Activated CD8-positive, alpha-beta memory T cell treated with anti-CD3 and anti-CD28 coated beads, Interleukin-2, amount 50 U/mL, for 4 hours (primary cell): ENCODE data around the gene P3H4.
"Not testable (repeated sequence)": the region's sequence is repeated elsewhere in the genome, so short reads cannot be mapped to it uniquely, and the experiment has no call there.

Experiments used
- DNase-seq: peaks from one replicate; pipeline ENCODE4 v3.0.0-alpha.2; 2020

The P3H4 gene

DNA sequence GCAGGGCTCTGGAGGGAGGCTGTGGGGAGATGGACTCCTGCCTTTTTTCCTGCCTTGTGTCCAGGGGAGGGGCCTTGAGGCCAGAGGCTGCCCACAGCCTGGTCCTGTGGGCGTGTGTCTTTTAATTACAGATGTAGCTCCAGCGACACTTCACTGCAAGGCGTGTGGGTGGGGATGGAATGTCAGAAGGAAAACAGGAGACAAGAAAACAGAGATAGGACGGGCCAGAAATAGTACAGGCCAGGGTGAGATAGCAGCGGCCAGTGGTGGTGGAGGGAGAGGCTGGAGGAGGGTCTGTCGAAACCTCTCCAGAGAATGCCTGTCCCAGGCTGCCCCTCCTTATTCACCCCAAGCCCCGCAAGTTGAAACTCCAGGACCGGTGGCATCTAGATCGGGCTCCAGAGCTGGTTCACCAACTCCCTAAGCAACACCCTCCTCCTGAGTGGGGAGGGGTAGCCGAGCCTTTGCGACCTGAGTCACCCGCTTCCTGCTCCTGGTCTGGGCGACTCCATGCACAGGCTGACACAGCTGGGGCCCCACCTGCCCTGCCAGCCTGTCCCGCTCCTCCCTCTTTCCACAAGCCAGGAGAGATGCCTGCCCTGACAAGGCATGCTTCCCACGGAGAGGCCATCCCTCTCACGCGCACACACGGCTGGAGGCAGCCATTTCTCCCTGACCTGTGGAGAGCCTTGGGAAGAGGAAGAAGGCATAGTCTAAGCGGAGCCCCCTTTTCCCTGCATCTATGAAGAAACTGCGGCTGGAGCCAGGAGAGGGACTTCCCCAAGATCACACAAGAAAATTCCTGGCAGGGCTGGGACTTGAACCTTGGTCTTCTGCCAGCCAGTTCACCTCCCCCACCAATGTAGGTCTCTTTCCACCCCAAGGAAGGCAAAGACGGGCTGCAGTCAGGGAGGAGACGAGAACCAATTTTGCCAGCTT lies 18.6 kb downstream of the P3H4 start:
- no peak for DNase-seq

- DNase-seq, result no peak
Observed at GRCh38 chr17:41787021-41787418, 24.7 kb downstream of the P3H4 start.

DNA sequence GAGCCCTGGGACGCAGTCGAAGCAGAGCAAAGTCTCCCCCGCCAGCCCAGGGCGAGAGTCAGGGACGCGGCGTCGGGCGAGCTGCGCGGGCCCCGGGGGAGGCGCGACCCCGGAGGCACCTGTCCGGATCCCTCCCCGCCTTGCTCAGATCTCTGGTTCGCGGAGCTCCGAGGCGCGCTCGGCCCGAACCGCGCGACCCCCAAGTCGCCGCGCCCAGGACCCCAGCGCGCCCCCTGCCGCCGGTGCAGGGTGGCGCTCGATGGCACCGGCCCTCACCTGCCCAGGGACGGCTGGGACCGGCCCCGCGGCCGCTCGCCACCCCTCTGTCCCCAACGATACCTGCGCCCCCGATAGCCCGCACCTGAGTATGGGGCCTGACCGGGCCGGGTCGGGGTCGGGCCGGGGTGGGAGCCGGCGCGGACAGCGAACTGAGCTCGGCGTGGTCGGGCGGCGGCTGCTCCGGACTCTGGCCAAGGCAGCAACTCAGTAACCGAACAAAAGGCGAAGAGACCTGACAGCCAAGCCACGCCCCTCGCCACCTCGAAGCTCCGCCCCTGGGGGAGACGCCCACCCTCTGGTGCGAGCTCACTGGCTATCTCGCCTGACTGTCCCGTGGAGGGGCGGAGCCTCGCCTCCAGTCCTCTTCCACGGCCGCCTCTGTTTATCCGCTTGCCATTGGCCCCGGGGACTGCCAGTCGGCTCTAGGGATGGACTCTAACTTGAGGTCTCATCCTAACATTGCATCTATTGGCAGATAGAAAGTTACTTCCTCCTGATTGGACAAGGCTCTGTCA lies 25.3 kb downstream of the P3H4 start, which contains the start of gene JUP:
TSS of gene JUP (minus strand) at position 485 of the 794 bp plus-strand sequence. CDS start 14,857 bp downstream, outside the sequence.
- peak; percentile 87 for DNase-seq

- no peak for DNase-seq
Observed at GRCh38 chr17:41785859-41786226, 25.9 kb downstream of the P3H4 start.

GRCh38 chr17:41785091-41785858 lies 26.5 kb downstream of the P3H4 start:
- no peak for DNase-seq

DNA sequence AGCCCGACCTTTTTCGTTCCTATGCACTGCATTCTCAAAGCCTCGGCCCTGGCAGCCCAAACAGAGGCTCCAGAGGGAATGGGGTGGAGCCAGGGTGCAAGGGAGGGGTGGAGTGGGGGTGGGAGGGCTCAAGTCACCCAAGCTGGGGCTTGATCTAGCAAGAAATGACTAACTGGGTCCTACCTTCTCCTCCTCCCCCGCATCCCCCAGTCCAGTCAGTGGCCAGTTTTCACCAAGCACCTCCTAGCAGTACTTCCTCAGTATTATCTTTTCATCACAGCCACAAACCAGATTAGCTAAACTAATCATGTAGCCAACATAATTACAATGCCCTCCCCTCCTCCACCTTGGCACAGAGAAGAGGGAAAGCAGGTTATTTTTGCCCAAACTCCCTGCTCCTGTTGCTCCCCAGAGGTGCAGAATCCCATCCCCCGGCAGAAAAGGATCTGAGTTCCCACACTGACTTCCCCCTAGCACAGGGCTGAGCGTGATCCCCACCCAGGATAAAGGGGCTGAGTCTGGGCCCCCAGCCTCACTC lies 27.5 kb downstream of the P3H4 start:
- no peak for DNase-seq

DNA sequence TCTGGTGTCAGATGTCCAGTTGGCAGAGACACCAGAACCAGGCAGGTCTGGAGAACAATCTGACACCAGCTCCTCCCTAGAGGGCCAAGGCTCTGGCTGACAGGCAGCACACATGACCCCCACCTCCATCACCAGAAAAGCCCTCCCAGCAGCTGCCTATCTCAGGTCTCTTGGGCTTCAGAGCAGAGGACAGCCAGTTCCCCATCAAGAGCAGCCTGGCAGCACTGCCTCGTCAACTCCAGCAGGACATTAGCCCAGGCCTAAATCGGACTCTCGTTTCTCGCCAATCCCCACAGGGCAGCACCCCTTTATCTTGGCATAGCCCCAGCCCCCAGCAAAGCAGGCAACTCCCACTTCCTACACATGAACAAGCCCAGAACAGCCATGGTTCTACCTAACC lies 29.6 kb downstream of the P3H4 start:
- DNase-seq, result no peak

- DNase-seq, result no peak
Observed at GRCh38 chr17:41781404-41782110, 30.2 kb downstream of the P3H4 start.

DNA sequence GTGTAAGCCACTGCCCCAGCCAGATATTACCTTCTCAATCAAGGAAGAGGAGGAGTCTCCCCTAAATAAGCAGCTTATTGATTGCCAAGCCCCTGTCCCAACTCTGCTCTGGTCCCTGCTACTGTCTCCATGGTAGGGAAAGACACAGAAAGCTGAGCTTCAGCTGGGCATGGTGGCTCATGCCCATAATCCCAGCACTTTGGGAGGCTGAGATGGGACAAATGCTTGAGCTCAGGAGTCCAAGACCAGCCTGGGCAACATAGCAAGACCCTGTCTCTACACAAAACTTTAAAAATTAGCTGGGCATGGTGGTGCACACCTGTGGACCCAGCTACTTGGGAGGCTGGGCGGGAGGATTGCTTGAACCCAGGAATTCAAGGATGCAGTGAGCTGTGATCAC lies 31.8 kb downstream of the P3H4 start:
- DNase-seq, result no peak

DNA sequence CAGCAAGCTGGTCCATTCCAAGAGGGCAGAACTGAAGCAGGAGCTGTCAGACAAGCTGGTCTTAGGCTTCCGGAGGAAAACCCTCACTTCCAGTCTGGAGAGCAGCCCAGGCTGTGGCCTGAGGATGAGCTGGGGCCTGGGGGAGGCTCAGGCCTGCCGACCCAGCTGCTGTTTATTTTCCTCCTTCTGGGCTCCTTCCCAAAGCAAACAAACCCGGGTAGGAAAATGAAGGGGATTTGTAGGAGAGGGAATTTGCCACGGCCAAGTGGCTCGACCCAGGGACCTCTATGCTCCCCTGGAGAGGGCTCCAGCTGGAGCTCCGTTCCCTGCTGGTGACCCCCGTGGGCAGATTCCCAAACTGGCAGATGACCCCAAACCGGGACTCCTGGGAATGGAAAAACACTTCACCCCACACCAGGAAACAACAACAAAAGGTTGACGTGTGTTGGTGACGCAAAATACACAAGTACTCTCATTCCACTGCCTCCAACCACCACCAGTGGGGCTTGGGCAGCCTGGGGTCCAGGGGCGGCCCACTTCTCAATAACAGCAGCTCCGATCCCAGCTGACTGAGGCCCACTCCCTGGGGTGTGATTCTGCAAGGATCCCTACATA lies 34.1 kb downstream of the P3H4 start:
- no peak for DNase-seq

GRCh38 chr17:41777157-41777573 lies 34.6 kb downstream of the P3H4 start:
- DNase-seq, result no peak

- DNase-seq, result not testable (repeated sequence)
Observed at GRCh38 chr17:41776262-41776900, 35.4 kb downstream of the P3H4 start.

DNA sequence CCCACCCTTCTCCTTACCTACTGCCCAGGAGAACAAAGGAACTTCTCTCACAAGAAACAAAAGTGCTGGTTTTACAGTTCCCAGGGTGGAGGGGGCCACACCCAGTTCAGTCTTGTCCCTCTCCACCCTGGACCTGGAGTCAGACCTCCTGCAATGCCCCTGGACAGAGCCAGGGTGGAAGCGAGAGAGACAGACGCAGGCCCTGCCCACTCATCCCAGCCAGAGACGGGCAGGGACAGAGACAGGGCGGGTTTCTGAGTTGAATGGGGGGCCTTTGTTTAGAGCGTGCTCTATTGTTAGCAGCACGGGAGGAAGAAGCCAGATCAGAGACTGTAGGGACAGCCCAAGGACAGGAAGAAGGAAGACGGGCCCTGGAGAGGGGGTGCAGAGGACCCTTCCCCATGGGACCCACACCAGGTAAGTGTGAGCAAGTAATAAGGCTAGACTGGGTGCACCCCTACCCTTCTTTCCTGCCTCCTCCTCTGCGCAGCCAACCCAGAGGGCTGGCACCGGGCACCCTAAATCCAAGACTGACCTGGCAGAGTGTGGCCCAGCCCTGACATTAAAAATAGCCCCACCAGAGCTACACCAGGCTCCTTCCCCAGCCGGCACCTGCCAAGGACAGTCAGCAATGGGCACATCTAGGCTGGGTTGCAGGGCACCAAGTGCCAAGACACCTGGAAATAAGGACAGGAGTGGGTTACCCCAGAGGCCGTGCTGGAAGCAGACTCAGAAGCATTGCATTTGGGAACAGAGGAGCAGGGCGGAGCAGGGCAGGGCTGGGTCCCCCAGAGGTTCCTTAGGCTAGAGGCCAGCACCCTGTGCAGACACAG lies 36.1 kb downstream of the P3H4 start:
- DNase-seq, result no peak

GRCh38 chr17:41773731-41774193 lies 38.0 kb downstream of the P3H4 start:
- DNase-seq, result no peak

DNA sequence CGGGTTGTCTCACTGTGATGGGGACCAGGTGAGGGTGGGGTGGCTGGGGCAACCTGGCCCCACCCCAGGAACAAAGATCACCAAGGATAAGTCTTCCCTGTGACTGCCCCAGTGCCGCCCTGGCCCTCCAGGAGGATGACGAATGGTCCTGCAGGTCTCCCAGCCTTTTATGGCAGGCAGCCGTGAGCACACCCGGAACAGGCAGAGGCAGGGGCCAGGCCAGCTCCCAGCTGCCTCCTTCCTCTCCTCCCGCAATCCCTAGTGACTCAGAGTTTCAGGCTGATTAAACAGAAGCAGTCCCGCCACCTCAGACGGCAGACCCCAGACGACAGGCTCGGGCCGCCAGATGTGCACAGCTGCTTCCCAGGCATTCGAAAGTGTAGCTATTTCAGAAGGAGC lies 38.6 kb downstream of the P3H4 start:
- no peak for DNase-seq

DNA sequence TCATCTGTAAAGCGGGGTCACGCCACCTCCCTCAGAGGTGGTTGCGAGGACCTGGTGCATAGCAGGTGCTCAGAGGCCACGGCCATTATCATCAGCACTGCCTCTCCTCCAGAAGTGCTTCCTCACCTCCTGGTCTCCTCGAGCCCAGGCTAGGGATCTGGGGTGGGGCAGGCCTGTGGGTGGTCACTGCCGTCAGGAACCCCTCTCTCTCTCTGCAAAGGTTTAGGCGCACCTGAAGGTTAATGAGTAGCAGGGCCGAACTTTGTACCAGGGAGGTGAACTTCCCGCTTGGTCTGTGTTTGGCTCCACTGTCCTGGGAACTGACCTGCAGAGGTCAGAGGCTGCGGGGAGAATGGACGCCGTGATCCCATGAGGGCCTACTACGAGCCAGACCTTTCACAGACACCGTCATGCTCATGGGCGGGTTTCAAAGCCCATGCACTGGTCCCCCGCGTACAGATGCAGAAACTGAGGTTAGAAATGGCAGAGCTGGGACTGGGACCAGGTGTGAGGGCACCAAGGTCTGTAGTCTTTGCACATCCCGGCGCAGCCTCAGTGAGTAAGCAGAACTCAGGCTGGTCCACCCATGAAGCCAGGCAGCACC lies 39.1 kb downstream of the P3H4 start:
- no peak for DNase-seq

DNA sequence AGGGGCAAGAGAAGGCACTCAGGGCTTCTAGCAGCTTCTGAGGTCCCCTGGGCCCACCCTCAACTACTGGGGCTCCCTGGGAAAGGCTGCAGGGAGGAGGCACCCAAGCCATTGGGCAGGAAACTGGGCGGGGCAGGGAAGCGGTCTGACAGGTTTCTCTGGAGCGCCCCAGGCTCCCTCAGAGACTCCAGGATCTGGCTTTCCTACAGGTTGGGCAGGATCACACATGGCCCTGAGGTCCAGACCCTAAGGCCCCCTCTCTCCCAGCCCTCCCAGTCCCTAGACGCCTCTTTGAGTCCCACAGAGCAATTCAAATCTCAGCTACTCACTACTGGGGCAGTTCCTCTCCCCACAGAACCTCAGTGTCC lies 39.5 kb downstream of the P3H4 start:
- DNase-seq, result no peak

DNA sequence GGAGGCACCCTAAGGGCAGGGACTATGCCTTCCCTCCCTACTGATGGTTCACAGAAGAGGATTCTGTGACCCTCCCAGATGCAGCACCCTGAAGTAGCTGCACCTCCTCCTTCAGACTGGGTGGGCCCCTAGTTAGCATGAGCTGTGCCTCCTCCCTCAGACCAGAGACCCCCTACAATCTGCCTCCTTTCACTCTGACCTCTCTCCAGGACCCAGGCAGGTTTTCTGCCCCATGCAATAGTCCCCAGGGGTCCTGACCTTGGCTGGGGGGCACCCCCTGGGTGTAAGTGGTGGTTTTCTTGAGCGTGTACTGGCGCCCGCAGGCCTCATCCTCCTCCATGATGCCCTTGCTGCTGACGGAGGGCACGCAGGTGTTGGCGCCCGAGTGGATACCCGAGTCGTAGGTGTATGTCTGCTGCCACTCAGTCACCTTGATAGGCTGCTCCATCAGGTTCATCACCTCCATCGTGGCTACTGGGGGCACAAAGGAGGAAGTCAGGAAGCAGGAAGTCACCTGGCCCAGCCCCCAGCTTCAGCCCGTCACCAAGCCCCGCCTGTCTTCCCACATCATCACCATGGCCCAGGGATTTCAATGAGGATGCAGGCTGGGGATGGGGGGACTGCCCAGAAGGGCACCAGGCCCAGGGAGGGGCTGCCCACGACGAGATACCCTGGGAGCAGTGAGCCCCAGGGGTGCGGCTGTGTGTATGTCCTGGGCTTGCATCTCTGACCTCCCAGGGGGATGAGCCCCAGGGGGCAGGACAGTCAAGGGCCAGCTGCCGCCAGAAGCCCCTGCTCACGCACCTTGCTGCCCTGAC lies 40.2 kb downstream of the P3H4 start:
- DNase-seq, result no peak

DNA sequence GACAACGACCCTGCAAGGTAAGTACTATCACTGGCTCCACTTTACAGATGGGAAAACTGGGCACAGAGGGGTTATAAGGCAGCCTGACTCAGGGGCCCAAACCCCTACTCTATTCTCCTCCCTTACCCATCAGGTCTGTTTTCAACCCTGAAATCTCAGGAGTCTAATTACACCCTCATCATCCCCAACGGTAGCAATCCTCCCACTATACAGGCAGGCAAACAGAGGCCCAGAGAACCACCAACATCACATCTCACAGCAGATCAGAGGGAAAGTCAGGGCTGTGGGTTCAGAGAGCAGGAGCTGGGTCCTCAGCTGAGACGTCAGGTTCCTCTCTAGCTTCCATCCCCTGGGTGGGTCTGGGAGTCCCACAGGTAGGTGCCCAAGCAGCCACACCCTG lies 41.8 kb downstream of the P3H4 start:
- DNase-seq, result no peak
